HEK293 (cell line): Measurements from ENCODE around the gene KCNMA1.

Source experiments
- CTCF ChIA-PET: fragments of 350-600 bp; formaldehyde crosslinking; extraction: SDS; loops from one replicate; lab custom pipeline; 2021; ENCODE audit warnings: antibody characterized with exemption; lab: Yijun Ruan, JAX
- POLR2A ChIA-PET: fragments of 300-600 bp; formaldehyde crosslinking; extraction: SDS; loops from one replicate; lab custom pipeline; 2020; ENCODE audit warnings: antibody characterized with exemption, inconsistent platforms; lab: Yijun Ruan, JAX
- H3K27ac ChIP-seq: fragments of 200-500 bp; sonication (Bioruptor generic); 2 replicates; pipeline ENCODE4 v1.5.1; 2014; ENCODE audit warnings: low read depth, low read length, control low read depth, inconsistent platforms; ENCODE audit errors: extremely low read depth
- H3K36me3 ChIP-seq, 2 experiments: fragments of 200-500 bp in 1 of 2; sonication (Bioruptor generic) in 1 of 2; 1 replicate in 1 of 2; 2 replicates in 1 of 2; pipeline ENCODE4 v1.5.1; 2014 to 2017; ENCODE audit warnings: inconsistent platforms in 2 of 2, low read length in 2 of 2; ENCODE audit not compliant: control insufficient read depth in 2 of 2, insufficient read depth in 1 of 2
- H3K4me1 ChIP-seq: fragments of 200-500 bp; sonication (Bioruptor generic); 2 replicates; pipeline ENCODE4 v1.5.1; 2014; ENCODE audit warnings: mild to moderate bottlenecking, low read length, inconsistent platforms; ENCODE audit not compliant: control insufficient read depth, insufficient read depth
- H3K4me3 ChIP-seq: 2 replicates; pipeline ENCODE4 v1.5.1; 2011; ENCODE audit warnings: low read depth, mild to moderate bottlenecking, control low read depth, low read length, moderate library complexity
- H3K9me3 ChIP-seq: fragments of 200-500 bp; sonication (Bioruptor generic); 2 replicates; pipeline ENCODE4 v1.5.1; 2014; ENCODE audit warnings: low read depth, low read length, inconsistent platforms; ENCODE audit not compliant: control insufficient read depth, insufficient read depth
- HOXC10 ChIP-seq: sonication (generic); formaldehyde crosslinking; IDR thresholded peaks from 2 replicates; pipeline ENCODE4 v1.8.1; 2023; ENCODE audit warnings: mild to moderate bottlenecking, missing genetic modification reagents
- KLF9 ChIP-seq: fragments of 450-650 bp; formaldehyde crosslinking; IDR thresholded peaks from 2 replicates; pipeline ENCODE4 v1.5.1; 2016; ENCODE audit warnings: missing biosample characterization, missing genetic modification characterization, low read depth
- MZF1 ChIP-seq: fragments of 450-650 bp; formaldehyde crosslinking; IDR thresholded peaks from 2 replicates; pipeline ENCODE4 v1.5.1; 2017; ENCODE audit warnings: missing biosample characterization, missing genetic modification characterization, borderline replicate concordance
- WT1 ChIP-seq: fragments of 450-650 bp; formaldehyde crosslinking; IDR thresholded peaks from 2 replicates; pipeline ENCODE4 v1.5.1; 2016; ENCODE audit warnings: missing biosample characterization, missing genetic modification characterization
- YY2 ChIP-seq: fragments of 450-650 bp; formaldehyde crosslinking; IDR thresholded peaks from 2 replicates; pipeline ENCODE4 v1.5.1; 2016; ENCODE audit warnings: missing biosample characterization, missing genetic modification characterization
- ZFP37 ChIP-seq: fragments of 450-650 bp; formaldehyde crosslinking; IDR thresholded peaks from 2 replicates; pipeline ENCODE4 v1.5.1; 2016; ENCODE audit warnings: missing biosample characterization, missing genetic modification characterization
- ZNF157 ChIP-seq: fragments of 450-650 bp; formaldehyde crosslinking; IDR thresholded peaks from 2 replicates; pipeline ENCODE4 v1.5.1; 2016; ENCODE audit warnings: missing biosample characterization, missing genetic modification characterization
- ZNF202 ChIP-seq: fragments of 450-650 bp; formaldehyde crosslinking; IDR thresholded peaks from 2 replicates; pipeline ENCODE4 v1.5.1; 2016; ENCODE audit warnings: missing biosample characterization, missing genetic modification characterization, borderline replicate concordance
- ZNF391 ChIP-seq: fragments of 450-650 bp; formaldehyde crosslinking; IDR thresholded peaks from 2 replicates; pipeline ENCODE4 v1.5.1; 2016; ENCODE audit warnings: low read depth, missing biosample characterization, missing genetic modification characterization, borderline replicate concordance
- ZNF560 ChIP-seq: fragments of 450-650 bp; formaldehyde crosslinking; IDR thresholded peaks from 2 replicates; pipeline ENCODE4 v1.5.1; 2017; ENCODE audit warnings: missing biosample characterization, missing genetic modification characterization, borderline replicate concordance
- ZNF837 ChIP-seq: fragments of 450-650 bp; formaldehyde crosslinking; IDR thresholded peaks from 2 replicates; pipeline ENCODE4 v1.5.1; 2016; ENCODE audit warnings: missing biosample characterization, missing genetic modification characterization
- ZXDB ChIP-seq: fragments of 450-650 bp; formaldehyde crosslinking; IDR thresholded peaks from 2 replicates; pipeline ENCODE4 v1.5.1; 2016; ENCODE audit warnings: missing biosample characterization, missing genetic modification characterization
- TF ChIP-seq, protein P1 (sequence below): fragments of 450-650 bp; formaldehyde crosslinking; IDR thresholded peaks from 2 replicates; pipeline ENCODE4 v1.5.1; 2016; ENCODE audit warnings: missing biosample characterization, missing genetic modification characterization
- TF ChIP-seq, protein P2 (sequence below): fragments of 450-650 bp; formaldehyde crosslinking; IDR thresholded peaks from 2 replicates; pipeline ENCODE4 v1.5.1; 2016; ENCODE audit warnings: missing biosample characterization, missing genetic modification characterization
- TF ChIP-seq, protein P3 (sequence below): fragments of 450-650 bp; formaldehyde crosslinking; IDR thresholded peaks from 2 replicates; pipeline ENCODE4 v1.5.1; 2016; ENCODE audit warnings: missing biosample characterization, missing genetic modification characterization
- TF ChIP-seq, protein P4 (sequence below): fragments of 450-650 bp; formaldehyde crosslinking; IDR thresholded peaks from 2 replicates; pipeline ENCODE4 v1.5.1; 2017; ENCODE audit warnings: missing biosample characterization, missing genetic modification characterization
- TF ChIP-seq, protein P5 (sequence below): fragments of 450-650 bp; formaldehyde crosslinking; IDR thresholded peaks from 2 replicates; pipeline ENCODE4 v1.5.1; 2016; ENCODE audit warnings: missing biosample characterization, missing genetic modification characterization
- TF ChIP-seq, protein P6 (sequence below): fragments of 450-650 bp; formaldehyde crosslinking; IDR thresholded peaks from 2 replicates; pipeline ENCODE4 v1.5.1; 2016; ENCODE audit warnings: missing biosample characterization, missing genetic modification characterization

KCNMA1 gene

DNA sequence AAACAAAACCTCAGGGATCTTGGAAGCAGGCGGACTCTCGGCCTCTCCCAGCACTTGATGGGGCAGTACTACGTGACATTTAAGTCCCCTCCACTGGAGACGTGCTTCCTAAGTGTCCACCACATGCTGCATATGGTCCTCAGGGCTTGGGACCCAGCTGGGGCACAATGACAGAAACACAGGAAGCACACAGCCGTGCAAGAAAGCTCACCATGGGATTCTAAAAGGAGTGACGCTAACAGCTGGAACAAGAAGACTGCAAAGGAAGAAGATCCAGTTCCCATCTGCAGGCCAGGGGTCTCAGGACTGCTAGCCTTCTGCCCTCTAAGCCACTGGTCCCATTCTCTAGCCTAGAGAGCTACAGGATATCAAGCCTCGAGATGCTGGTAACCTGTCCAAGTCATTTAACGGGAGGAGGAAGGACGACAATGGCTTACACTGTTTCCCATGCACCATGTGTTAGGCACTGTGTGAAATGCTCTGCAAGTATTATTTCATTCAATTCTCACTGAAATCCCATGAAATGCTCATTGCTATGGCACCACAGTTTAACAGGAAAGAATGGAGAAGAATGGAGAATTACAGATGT, 61.1 kb downstream of the KCNMA1 start:
- ChIA-PET POLR2A (no interaction called here), CTCF (interaction anchor here (0.6 kb wide), 1 partner anchor 161 kb away, joined by 3 read pairs; no protein-coding TSS in a partner anchor)
- Histone ChIP-seq H3K4me1 (no peaks in the 10 kb centered on the region), H3K36me3 (no peaks in the 10 kb centered on the region), H3K4me3 (no peak overlapping the region), H3K27ac (no peak overlapping the region), H3K9me3 (no peaks in the 10 kb centered on the region)
- TF ChIP-seq ZXDB (tag by site-specific recombination) = no peak
- TF ChIP-seq, protein P1, sequence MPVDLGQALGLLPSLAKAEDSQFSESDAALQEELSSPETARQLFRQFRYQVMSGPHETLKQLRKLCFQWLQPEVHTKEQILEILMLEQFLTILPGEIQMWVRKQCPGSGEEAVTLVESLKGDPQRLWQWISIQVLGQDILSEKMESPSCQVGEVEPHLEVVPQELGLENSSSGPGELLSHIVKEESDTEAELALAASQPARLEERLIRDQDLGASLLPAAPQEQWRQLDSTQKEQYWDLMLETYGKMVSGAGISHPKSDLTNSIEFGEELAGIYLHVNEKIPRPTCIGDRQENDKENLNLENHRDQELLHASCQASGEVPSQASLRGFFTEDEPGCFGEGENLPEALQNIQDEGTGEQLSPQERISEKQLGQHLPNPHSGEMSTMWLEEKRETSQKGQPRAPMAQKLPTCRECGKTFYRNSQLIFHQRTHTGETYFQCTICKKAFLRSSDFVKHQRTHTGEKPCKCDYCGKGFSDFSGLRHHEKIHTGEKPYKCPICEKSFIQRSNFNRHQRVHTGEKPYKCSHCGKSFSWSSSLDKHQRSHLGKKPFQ (tag by site-specific recombination) = no peak

DNA sequence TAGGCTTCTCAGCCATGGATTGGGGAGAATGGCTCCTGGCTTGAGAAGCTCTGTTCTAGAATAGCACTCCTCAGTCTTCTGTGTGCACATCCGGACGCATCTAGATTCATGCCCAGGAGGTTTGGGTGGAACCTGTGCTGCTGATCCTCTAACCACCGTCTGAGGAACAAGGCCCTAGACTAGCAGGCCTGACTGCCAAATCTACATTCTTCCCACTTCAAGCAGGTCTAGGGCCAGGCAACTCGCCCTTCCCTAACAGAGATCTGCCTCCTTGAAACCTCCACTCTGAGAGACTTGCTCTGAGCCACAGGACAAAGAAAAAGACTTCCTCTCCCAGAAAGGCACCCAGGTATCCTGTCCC, 61.6 kb downstream of the KCNMA1 start:
- no peak overlapping the region for H3K4me3 ChIP-seq
- no peak for TF ChIP-seq ZNF560 (tag by site-specific recombination)
- no peak for TF ChIP-seq ZNF202 (tag by site-specific recombination)
- no peaks in the 10 kb centered on the region for H3K36me3 ChIP-seq
- no peak overlapping the region for H3K27ac ChIP-seq
- ChIA-PET CTCF (no interaction called here), POLR2A (no interaction called here)
- no peaks in the 10 kb centered on the region for H3K4me1 ChIP-seq
- H3K9me3 ChIP-seq = no peaks in the 10 kb centered on the region

DNA sequence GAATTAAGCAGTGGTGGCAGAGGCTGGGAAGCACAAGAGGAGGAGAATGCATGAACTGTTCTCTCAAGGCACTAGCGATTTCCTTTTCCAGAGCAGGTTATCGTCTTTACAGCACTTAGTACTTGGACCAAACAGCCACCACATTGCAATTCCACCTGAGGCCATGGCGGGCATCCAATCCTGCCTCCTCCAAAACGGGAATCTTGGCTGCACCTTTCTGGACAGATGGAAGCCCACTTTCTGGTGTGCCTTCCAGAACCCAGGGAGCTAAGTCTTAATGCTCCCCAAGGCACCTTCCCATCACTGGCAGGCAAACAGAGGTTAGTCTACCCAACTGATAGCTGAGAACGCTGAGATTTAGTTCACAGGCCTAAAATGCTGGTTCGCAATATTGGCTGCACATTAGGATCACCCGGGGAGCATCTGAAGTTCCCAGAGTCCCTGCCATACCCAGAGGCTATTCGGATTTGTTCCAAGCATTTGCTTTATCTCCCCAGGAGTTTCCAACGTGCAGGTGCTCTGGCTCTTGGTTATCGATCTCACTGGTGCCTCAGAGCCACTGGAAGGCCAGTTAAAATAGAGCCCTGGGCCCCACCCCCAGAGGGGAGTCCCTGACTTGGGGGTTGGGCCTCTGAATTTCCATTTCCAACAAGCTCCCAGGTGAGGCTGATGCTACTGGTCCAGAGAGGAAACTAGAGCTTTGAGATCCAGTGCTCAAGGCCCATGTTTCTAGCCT, 62.2 kb downstream of the KCNMA1 start:
- no peaks in the 10 kb centered on the region for H3K9me3 ChIP-seq
- H3K27ac ChIP-seq = no peak overlapping the region
- CTCF ChIA-PET = no interaction called here
- no peaks in the 10 kb centered on the region for H3K36me3 ChIP-seq
- H3K4me3 ChIP-seq = no peak overlapping the region
- no peaks in the 10 kb centered on the region for H3K4me1 ChIP-seq
- TF ChIP-seq ZNF157 (no peak), YY2 (no peak)
- POLR2A ChIA-PET = no interaction called here

DNA sequence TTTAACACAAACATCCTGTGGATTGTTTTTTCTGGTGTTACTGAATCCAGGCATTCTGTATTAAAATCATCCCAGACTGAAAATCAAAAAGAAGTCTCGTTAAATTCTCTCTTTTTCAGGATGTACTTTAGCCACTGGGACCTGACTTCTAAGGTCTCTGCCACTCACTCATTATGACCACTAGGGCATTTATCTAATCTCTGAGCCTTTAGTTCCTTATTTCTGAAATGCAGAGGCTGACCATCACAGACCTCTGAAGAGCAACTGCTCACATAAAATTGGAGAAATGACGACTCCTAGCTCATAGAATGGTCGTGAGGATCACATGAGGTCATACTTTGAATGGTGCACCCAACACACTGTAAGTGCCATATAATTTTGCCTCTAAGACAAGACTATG, 63.2 kb downstream of the KCNMA1 start:
- ChIA-PET CTCF (interaction anchor here (0.7 kb wide), 1 partner anchor 67 kb away, joined by 3 read pairs; no protein-coding TSS in a partner anchor), POLR2A (no interaction called here)
- H3K4me3 ChIP-seq = no peak overlapping the region
- H3K4me1 ChIP-seq = no peaks in the 10 kb centered on the region
- no peaks in the 10 kb centered on the region for H3K36me3 ChIP-seq
- H3K27ac ChIP-seq = no peak overlapping the region
- no peaks in the 10 kb centered on the region for H3K9me3 ChIP-seq
- TF ChIP-seq KLF9 (tag by site-specific recombination) (no peak), ZFP37 (tag by site-specific recombination) (no peak), MZF1 (tag by site-specific recombination) (no peak), WT1 (tag by site-specific recombination) (no peak), ZNF837 (tag by site-specific recombination) (no peak), YY2 (no peak), HOXC10 (CRISPR knock-in tag) (no peak), ZNF391 (tag by site-specific recombination) (no peak)
- TF ChIP-seq, protein P2, sequence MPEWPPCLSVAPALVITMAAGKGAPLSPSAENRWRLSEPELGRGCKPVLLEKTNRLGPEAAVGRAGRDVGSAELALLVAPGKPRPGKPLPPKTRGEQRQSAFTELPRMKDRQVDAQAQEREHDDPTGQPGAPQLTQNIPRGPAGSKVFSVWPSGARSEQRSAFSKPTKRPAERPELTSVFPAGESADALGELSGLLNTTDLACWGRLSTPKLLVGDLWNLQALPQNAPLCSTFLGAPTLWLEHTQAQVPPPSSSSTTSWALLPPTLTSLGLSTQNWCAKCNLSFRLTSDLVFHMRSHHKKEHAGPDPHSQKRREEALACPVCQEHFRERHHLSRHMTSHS (tag by site-specific recombination) = no peak
- TF ChIP-seq, protein P3, sequence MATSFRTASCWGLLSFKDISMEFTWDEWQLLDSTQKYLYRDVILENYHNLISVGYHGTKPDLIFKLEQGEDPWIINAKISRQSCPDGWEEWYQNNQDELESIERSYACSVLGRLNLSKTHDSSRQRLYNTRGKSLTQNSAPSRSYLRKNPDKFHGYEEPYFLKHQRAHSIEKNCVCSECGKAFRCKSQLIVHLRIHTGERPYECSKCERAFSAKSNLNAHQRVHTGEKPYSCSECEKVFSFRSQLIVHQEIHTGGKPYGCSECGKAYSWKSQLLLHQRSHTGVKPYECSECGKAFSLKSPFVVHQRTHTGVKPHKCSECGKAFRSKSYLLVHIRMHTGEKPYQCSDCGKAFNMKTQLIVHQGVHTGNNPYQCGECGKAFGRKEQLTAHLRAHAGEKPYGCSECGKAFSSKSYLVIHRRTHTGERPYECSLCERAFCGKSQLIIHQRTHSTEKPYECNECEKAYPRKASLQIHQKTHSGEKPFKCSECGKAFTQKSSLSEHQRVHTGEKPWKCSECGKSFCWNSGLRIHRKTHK (tag by site-specific recombination) = no peak
- TF ChIP-seq, protein P4, sequence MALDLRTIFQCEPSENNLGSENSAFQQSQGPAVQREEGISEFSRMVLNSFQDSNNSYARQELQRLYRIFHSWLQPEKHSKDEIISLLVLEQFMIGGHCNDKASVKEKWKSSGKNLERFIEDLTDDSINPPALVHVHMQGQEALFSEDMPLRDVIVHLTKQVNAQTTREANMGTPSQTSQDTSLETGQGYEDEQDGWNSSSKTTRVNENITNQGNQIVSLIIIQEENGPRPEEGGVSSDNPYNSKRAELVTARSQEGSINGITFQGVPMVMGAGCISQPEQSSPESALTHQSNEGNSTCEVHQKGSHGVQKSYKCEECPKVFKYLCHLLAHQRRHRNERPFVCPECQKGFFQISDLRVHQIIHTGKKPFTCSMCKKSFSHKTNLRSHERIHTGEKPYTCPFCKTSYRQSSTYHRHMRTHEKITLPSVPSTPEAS (tag by site-specific recombination) = no peak
- TF ChIP-seq, protein P5, sequence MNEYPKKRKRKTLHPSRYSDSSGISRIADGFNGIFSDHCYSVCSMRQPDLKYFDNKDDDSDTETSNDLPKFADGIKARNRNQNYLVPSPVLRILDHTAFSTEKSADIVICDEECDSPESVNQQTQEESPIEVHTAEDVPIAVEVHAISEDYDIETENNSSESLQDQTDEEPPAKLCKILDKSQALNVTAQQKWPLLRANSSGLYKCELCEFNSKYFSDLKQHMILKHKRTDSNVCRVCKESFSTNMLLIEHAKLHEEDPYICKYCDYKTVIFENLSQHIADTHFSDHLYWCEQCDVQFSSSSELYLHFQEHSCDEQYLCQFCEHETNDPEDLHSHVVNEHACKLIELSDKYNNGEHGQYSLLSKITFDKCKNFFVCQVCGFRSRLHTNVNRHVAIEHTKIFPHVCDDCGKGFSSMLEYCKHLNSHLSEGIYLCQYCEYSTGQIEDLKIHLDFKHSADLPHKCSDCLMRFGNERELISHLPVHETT (tag by site-specific recombination) = no peak
- TF ChIP-seq, protein P6, sequence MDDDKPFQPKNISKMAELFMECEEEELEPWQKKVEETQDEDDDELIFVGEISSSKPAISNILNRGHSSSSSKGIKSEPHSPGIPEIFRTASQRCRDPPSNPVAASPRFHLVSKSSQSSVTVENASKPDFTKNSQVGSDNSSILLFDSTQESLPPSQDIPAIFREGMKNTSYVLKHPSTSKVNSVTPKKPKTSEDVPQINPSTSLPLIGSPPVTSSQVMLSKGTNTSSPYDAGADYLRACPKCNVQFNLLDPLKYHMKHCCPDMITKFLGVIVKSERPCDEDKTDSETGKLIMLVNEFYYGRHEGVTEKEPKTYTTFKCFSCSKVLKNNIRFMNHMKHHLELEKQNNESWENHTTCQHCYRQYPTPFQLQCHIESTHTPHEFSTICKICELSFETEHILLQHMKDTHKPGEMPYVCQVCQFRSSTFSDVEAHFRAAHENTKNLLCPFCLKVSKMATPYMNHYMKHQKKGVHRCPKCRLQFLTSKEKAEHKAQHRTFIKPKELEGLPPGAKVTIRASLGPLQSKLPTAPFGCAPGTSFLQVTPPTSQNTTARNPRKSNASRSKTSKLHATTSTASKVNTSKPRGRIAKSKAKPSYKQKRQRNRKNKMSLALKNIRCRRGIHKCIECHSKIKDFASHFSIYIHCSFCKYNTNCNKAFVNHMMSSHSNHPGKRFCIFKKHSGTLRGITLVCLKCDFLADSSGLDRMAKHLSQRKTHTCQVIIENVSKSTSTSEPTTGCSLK (tag by site-specific recombination) = no peak
